HUES48 (cell line): Measurements from ENCODE around the gene GRXCR1.

ENCODE experiments used
- H3K27ac ChIP-seq: one replicate; pipeline ENCODE4 v1.7.0; 2013; ENCODE audit warnings: low read depth, low read length, inconsistent platforms
- H3K27me3 ChIP-seq: 2 replicates; pipeline ENCODE4 v1.6.1; 2013; ENCODE audit warnings: mild to moderate bottlenecking, low read length; ENCODE audit not compliant: control insufficient read depth, insufficient read depth
- H3K36me3 ChIP-seq: 2 replicates; pipeline ENCODE4 v1.6.1; 2013; ENCODE audit warnings: low read length; ENCODE audit not compliant: control insufficient read depth, insufficient read depth
- H3K4me1 ChIP-seq: 2 replicates; pipeline ENCODE4 v1.6.1; 2013; ENCODE audit warnings: mild to moderate bottlenecking, low read length; ENCODE audit not compliant: control insufficient read depth, insufficient read depth
- H3K4me3 ChIP-seq: 2 replicates; pipeline ENCODE4 v1.5.1; 2013; ENCODE audit warnings: mild to moderate bottlenecking, low read depth, low read length
- H3K9ac ChIP-seq: 2 replicates; pipeline ENCODE4 v1.6.1; 2013; ENCODE audit warnings: mild to moderate bottlenecking, low read depth, low read length, moderate library complexity
- H3K9me3 ChIP-seq: 2 replicates; pipeline ENCODE4 v1.6.1; 2013; ENCODE audit warnings: low read length; ENCODE audit not compliant: control insufficient read depth, insufficient read depth

Gene GRXCR1

DNA sequence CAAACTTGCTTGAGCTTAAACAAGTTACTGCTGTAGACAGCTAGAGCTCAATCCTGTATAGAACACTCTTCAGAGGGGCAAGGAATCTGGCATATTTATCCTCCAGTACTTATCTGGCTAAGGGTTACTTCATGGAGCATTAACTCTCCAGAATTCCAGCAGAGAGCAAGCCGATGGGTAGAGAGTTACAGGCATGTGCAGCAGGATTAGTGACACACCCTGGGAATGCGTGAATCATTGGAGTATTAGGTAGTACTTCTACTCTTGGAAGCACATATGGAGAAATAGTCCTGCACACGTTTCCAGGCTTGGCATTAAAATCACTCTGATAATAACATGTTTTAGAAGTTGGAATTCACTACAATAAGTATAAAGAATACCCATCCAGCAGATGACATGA lies 35.4 kb downstream of the GRXCR1 start:
- Histone ChIP-seq H3K9ac (no peak overlapping the region), H3K4me3 (no peak overlapping the region), H3K36me3 (no peaks in the 10 kb centered on the region), H3K27me3 (no peaks in the 10 kb centered on the region), H3K9me3 (no peaks in the 10 kb centered on the region), H3K27ac (no peak overlapping the region), H3K4me1 (no peaks in the 10 kb centered on the region)

DNA sequence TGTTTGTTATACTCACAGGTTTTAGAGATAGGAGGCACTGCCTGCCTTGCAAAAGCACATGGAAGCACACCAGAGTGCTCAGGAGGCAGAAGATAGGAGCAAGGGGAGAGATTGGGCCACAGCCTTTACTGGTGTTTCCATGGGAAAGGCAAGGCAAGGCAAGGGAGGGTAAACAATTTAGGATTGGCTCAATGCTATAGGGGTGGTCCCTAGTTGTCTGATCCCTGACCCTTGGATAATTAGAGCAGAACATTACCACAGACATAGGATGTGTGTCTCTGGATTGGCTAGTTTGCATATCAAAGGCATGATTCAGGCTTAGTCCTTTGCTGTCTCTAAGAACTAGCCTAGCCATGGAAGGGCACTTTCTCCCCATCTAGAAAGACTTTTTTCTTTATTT lies 36.1 kb downstream of the GRXCR1 start:
- H3K4me3 ChIP-seq = no peak overlapping the region
- no peaks in the 10 kb centered on the region for H3K27me3 ChIP-seq
- no peak overlapping the region for H3K9ac ChIP-seq
- no peak overlapping the region for H3K27ac ChIP-seq
- no peaks in the 10 kb centered on the region for H3K4me1 ChIP-seq
- no peaks in the 10 kb centered on the region for H3K9me3 ChIP-seq
- no peaks in the 10 kb centered on the region for H3K36me3 ChIP-seq

DNA sequence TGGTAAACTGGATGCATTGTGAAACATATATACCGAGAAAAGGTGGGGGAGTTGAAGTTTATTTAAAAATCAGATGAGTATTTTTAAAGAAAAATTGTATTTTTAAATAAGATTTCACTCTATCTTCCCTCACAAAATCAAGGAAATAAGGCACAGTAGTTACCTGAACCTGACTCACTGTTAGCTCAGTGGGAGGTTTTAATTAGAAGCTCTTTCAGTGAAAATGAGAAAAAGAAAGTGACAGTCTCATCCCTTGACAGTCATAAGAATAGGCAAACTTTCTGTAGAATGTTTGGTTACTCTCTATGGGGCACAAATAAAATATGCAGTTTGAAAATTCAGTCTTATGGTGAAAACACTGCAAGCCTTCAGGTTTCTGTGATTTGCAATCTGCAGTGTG lies 49.7 kb downstream of the GRXCR1 start:
- Histone ChIP-seq H3K36me3 (no peaks in the 10 kb centered on the region), H3K4me3 (no peak overlapping the region), H3K9ac (no peak overlapping the region), H3K4me1 (no peaks in the 10 kb centered on the region), H3K27ac (no peak overlapping the region), H3K27me3 (no peaks in the 10 kb centered on the region), H3K9me3 (no peaks in the 10 kb centered on the region)

DNA sequence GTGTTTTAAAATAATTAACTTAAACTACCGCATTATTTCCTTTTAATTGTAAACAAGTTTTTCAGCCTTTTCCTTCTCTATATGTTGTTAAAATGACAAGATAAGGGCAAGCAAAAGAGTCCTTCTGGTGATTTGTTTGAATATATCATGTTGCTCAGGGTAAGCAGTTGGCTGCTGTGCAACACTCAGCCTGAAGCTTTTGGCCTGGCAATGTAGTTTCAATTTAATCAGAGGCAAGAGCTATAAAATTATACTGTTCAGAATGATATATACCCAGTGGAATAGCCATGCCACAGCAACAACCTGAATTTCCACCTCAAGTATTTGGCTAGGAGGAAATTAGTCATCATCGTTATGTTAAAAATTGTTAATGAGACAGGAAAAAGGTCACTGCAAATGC lies 53.4 kb downstream of the GRXCR1 start:
- no peaks in the 10 kb centered on the region for H3K4me1 ChIP-seq
- H3K36me3 ChIP-seq = no peaks in the 10 kb centered on the region
- no peak overlapping the region for H3K4me3 ChIP-seq
- no peaks in the 10 kb centered on the region for H3K9me3 ChIP-seq
- no peak overlapping the region for H3K9ac ChIP-seq
- no peaks in the 10 kb centered on the region for H3K27me3 ChIP-seq
- H3K27ac ChIP-seq = no peak overlapping the region

DNA sequence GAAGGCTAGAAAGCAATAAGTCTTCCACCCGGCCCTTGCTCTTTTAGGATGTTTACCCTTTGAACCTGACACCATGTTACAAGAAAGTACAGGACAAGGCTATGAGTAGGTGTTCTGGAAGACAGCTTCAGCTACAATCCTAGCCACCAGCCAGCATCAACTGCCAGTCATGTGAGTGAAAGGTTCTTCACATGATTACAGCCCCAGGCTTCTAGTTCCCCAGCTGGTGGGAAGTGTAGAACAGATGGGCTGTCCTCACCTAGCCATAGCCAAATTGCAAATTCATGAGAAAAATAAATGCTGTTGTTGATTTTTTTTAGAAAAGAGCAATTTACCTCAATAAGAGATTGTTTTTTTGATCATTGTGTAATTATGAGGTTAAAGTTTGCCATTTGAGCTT lies 60.8 kb downstream of the GRXCR1 start:
- no peak overlapping the region for H3K9ac ChIP-seq
- H3K4me3 ChIP-seq = no peak overlapping the region
- no peak overlapping the region for H3K27ac ChIP-seq
- no peaks in the 10 kb centered on the region for H3K4me1 ChIP-seq
- H3K9me3 ChIP-seq = peaks cover 4% of the 10 kb centered on the region; the same call in 1 of the 2 replicates
- H3K36me3 ChIP-seq = no peaks in the 10 kb centered on the region
- H3K27me3 ChIP-seq = no peaks in the 10 kb centered on the region

DNA sequence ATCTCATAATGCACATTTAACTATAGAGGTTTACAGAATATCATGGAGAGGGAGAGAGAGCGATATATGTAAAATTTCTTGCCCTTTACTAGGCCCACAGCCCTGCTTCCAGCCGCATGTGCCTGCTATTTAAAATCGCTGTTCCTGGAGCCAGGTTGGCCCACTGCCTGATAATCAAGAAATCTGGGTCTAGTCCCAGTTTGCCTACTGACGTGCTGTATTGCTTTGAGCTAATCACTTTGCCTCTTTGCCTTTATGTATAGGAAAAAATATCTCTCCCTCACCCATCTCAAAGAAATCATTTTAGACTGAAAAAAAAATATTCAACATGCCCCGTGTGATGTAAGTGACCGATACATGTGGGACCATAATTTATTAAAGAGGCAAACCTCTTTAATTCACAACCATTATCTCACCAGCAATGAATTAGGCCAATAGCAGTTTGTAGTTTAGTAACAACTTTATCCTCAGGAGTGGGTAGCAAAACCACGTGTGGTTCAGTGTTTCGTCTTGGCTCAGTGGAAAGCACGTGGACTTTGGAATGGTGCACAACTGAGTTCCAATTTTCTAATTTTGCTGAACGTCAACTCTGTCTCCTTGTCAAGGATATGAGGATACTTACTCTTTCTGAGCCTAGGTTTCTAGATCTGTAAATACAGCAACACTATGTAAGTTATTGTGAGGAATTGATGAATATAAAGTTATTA lies 62.6 kb downstream of the GRXCR1 start:
- Histone ChIP-seq H3K27ac (no peak overlapping the region), H3K4me3 (no peak overlapping the region), H3K36me3 (no peaks in the 10 kb centered on the region), H3K27me3 (no peaks in the 10 kb centered on the region), H3K4me1 (no peaks in the 10 kb centered on the region), H3K9ac (no peak overlapping the region), H3K9me3 (peaks cover 7% of the 10 kb centered on the region)

DNA sequence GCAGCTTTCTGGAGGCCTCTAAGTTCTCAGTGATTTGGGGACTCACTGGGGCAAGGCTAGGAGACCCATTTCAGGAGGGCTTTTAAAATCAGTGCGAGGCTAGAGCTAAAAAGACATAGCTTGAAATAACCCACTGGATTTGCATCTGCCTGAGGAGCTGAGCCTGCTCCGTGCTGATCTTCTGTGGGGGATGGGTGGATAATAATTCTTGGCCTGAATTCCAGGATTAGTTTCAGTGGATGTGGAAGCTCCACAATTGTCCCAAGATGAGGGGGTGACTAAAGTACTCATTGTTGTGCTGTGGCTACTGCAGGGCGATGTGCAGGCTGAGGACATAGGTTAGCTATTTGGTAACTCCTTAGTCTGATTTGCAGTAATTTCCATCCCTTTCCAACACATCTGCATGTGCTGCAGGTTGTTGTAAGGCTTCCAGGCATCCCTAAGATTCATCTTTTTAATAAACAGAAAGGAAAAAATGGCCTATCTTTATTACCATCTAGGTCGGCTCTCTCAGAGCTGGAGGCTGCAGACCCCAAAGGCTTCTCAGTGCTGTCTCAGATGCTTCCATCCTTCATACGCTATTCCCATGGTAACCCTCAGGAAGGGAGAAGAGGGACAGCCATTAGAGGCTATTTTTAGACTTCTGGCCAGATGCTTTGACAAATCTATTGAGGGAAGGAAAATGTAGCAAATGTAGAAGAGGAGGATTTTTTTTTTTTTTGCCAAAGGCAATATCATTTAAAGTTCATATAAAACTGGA lies 63.4 kb downstream of the GRXCR1 start:
- peaks cover 7% of the 10 kb centered on the region for H3K9me3 ChIP-seq
- no peak overlapping the region for H3K9ac ChIP-seq
- no peaks in the 10 kb centered on the region for H3K27me3 ChIP-seq
- no peak overlapping the region for H3K27ac ChIP-seq
- no peak overlapping the region for H3K4me3 ChIP-seq
- no peaks in the 10 kb centered on the region for H3K4me1 ChIP-seq
- H3K36me3 ChIP-seq = no peaks in the 10 kb centered on the region

DNA sequence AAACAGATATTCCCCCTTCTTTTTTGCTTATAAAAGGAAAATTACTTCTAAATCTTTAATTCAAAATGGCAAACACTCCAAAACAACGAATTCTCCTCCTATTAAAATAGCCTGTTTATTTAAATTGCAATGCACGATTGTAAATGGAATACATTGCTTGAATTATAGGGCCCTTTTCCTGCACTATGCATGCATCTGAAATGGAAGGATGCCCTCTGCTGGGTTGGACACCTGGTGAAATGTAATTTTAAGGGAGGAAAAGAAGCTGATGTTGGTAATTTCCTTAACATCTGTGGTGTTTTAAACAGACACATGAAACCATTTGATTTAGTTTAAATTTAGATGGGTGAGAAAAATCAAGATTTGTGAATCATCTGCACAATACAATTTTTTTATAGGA lies 72.8 kb downstream of the GRXCR1 start:
- Histone ChIP-seq H3K27me3 (no peaks in the 10 kb centered on the region), H3K4me1 (no peaks in the 10 kb centered on the region), H3K4me3 (no peak overlapping the region), H3K36me3 (no peaks in the 10 kb centered on the region), H3K9ac (no peak overlapping the region), H3K27ac (no peak overlapping the region), H3K9me3 (peaks cover 10% of the 10 kb centered on the region)

DNA sequence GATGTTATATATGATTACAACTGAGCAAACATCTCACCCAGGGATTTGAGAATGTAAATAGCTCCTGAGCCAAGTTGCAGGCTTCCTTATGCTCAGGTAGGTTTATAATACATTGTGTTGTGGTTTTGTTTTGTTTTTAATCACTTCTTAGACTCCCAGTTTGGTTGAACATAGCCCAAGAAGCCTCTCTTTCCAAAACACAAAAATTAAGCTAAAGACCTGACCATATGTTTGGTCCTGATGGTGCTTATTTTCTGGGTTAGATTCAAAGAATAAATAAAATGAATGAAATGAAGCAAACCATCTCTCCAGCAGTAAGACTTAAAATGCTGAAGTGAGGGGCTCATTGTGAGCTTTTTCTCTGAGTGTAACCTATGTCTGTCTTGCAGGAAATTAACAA lies 93.5 kb downstream of the GRXCR1 start:
- H3K4me3 ChIP-seq = no peak overlapping the region
- no peaks in the 10 kb centered on the region for H3K36me3 ChIP-seq
- H3K9me3 ChIP-seq = peaks cover 12% of the 10 kb centered on the region
- H3K27me3 ChIP-seq = no peaks in the 10 kb centered on the region
- H3K27ac ChIP-seq = no peak overlapping the region
- H3K9ac ChIP-seq = no peak overlapping the region
- H3K4me1 ChIP-seq = no peaks in the 10 kb centered on the region

DNA sequence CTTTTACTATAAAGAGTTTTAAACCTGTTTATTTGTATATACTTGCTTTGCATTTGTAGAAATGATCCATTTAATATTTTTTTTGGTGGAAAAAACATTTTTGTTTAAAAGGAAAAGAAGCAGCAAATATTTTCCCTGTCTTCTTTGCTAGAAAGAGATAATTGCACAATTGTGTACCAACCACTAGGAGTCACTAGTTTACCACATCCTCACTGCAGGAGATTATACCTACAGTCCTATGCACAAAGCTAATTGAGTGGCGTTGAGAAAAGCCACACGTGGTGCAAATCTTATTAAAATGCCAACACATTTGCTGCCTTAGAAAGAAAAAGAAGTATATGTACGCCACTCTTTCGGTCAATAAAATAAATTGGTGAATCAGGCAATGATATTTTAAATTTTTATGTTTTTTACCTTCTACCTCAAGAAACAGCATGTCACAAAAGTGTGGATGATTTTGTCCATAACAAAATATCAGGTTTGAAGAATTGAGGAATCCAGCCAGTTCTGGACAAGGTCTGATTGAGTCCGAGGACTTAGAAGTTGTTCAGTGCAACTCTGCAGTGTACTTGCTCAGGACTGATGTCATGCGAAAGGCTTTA lies 102.9 kb downstream of the GRXCR1 start:
- Histone ChIP-seq H3K27ac (no peak overlapping the region), H3K9ac (no peak overlapping the region), H3K4me3 (no peak overlapping the region), H3K4me1 (no peaks in the 10 kb centered on the region), H3K27me3 (no peaks in the 10 kb centered on the region), H3K36me3 (no peaks in the 10 kb centered on the region), H3K9me3 (no peaks in the 10 kb centered on the region; the same call in 1 of the 2 replicates)

DNA sequence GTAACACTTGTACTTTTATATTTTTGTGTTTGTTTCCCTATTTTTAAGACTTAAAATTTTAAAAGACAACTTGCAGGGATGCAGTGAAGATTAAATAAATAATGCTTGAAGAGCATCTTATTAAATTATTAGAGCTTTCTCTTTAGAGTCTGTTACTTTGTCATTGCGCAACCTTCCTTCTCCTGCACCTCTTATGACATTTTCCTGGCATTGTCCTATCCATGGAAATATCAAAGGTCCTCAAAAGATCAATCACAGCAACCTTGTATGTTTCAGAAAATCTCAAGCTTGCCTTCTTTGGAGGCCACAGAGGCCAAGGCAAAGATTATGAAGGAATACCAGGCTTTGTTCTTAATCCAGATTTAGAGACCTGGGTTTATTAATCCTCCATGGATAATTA lies 116.3 kb downstream of the GRXCR1 start:
- Histone ChIP-seq H3K27ac (no peak overlapping the region), H3K27me3 (no peaks in the 10 kb centered on the region)

More for the DNA sequence above, 116.3 kb downstream of the GRXCR1 start:
- no peak overlapping the region for H3K4me3 ChIP-seq
- no peaks in the 10 kb centered on the region for H3K4me1 ChIP-seq
- no peaks in the 10 kb centered on the region for H3K36me3 ChIP-seq
- peaks cover 26% of the 10 kb centered on the region for H3K9me3 ChIP-seq
- H3K9ac ChIP-seq = no peak overlapping the region
